Cardiac fibroblast (primary cell): ENCODE measurements around the gene TRIM17.

Experiments
- DNase-seq, 2 donors: peaks; one replicate each; pipeline versions ENCODE4 v3.0.0 to v3.0.0-alpha.2; 2010; ENCODE audit warnings: low read depth in 2 of 2
- H3K4me3 ChIP-seq, 2 donors: replicated peaks in 1 of 2; 1 replicate in 1 of 2; 2 replicates in 1 of 2; pipeline ENCODE4 v1.5.1; 2011; ENCODE audit warnings: low read depth in 2 of 2, low read length in 2 of 2, mild to moderate bottlenecking in 2 of 2, moderate library complexity in 1 of 2
- TF ChIP-seq, protein P1 (sequence below): IDR thresholded peaks from one replicate; pipeline ENCODE4 v1.5.1; 2011; ENCODE audit warnings: low read depth, mild to moderate bottlenecking, low read length, inconsistent platforms

TRIM17 gene

DNA sequence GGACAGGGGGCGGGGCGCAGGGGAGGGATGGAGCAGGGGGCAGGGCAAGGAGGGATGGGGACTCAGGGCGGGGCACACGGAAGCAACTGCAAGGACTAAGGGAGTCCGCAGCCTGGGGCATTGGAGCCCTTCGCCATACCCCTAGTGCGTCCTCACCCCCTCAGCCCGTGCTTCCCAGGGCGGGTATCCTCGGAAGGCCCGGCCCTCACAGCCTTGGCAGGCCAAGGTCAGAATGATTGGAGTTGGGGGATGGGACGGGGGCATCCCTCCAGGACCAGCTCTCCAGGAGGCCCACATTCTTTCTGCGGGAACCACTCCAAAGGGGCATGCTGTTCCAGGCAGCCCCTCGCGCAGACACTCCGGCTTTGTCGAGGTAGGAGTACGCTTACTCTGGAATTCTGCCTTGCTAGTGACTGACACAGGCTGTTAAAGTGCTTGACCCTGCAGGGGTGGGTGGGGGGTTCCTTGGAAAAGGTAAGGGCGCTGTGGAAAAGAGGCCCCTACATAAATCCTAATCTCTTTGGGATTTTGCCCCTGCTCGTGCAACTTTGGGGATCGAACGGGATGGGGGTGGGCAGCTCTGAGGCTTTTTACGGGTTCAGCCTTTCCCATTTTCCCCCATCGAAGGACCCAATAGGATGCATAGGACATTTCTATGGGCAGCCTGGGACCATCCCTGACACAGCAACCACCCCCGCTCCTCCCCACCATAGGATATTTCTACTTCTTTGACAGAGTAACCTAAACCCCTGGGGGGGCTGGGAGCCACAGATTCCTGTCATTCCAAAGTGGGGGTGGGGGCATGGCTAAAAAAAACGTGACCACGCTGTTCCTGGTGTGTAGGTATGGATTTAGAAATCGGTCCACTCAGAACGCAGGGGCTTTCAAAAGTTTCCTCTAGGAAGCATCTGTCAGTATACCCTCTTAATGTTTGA is 9.3 kb downstream of the TRIM17 start:
- H3K4me3 ChIP-seq, result peak overlapping the region; percentile 92 to 93
- DNase-seq, result no peak
- TF ChIP-seq, protein P1, sequence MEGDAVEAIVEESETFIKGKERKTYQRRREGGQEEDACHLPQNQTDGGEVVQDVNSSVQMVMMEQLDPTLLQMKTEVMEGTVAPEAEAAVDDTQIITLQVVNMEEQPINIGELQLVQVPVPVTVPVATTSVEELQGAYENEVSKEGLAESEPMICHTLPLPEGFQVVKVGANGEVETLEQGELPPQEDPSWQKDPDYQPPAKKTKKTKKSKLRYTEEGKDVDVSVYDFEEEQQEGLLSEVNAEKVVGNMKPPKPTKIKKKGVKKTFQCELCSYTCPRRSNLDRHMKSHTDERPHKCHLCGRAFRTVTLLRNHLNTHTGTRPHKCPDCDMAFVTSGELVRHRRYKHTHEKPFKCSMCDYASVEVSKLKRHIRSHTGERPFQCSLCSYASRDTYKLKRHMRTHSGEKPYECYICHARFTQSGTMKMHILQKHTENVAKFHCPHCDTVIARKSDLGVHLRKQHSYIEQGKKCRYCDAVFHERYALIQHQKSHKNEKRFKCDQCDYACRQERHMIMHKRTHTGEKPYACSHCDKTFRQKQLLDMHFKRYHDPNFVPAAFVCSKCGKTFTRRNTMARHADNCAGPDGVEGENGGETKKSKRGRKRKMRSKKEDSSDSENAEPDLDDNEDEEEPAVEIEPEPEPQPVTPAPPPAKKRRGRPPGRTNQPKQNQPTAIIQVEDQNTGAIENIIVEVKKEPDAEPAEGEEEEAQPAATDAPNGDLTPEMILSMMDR, result no peak

DNA sequence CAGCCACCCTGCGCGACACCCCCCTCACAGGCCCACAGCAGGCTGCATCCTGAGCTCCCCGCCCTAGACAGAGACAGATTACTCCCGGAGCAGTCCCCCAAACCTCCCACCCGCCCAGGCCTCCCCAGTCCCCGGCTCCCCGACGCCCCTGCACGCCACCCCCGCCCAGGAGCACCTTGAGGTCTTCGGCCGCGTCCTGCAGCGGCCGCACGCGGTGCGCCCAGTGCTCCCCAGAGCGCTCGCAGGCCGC is 10.8 kb downstream of the TRIM17 start:
- TF ChIP-seq, protein P1, result no peak
- H3K4me3 ChIP-seq, result peak overlapping the region; percentile 92 to 93
- DNase-seq, result no peak

DNA sequence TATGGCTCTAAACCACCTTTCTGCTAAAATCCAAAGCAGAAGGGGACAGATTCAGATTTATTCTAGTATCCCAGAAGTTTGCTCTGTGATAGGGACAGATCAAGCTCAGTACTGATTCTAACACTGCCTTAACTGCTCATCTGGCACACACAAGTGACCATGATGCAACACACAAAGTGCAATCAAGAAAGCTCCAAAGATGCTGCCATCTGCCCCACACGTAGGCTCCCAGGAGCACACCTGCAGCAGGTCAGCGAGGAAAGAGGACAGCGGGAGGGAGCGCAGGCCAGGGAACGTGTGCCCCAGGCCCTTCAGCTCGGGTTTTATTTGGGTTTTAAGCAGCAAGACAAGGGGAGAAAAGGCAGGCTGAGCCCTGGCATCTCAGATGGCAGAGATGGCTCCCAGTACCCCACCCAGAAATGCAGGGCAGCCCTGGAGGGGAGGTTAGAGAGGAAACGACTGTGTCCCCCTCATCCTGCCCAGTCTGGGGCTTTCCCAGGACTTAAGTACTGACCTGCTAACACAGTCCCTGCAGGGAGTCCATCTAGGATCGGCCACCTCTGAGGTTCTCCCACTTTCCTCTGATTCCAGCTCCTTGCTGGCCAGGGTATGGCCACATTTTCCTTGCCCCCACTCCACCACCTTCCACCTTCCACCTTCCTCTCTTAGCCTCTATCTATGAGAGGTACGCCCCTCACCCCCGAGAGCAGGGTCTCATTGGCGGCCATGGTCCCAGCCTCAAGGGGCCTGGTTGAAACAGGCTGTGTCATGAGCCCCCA is 11.3 kb downstream of the TRIM17 start:
- DNase-seq, result peak in 1 of 2 donors; percentile 17
- TF ChIP-seq, protein P1, result no peak
- H3K4me3 ChIP-seq, result peak overlapping the region; percentile 92 to 93

DNA sequence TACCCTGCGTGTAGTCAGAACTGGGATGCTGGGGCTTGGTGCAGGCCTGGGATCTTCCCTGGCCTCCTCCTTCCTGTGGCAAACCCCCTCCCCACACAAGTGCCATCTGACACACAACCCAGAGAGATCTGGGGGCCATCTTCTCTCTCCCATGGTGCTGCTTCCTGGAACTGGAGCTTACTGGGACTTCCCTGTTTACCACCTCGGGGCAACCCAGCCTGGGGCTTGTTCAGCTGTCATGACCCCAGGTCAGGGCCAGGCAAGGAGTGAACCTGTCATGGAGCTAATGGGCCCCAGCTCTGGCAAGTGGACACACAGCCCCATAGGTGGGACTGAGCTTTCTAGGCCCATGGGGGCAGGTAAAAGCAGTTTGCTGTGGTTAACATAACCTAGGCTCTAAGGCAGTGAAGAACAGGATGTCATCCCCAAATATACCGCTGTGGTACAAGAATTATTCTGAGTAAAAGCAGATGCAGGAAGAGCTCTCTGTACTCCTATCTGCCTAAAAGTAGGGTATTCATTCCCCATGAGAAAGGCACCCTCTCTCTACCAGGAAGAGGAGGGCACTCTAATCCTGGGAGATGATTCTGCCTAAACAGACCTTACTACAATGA is 12.4 kb downstream of the TRIM17 start:
- no peak overlapping the region for H3K4me3 ChIP-seq
- DNase-seq, result no peak
- TF ChIP-seq, protein P1, result no peak

DNA sequence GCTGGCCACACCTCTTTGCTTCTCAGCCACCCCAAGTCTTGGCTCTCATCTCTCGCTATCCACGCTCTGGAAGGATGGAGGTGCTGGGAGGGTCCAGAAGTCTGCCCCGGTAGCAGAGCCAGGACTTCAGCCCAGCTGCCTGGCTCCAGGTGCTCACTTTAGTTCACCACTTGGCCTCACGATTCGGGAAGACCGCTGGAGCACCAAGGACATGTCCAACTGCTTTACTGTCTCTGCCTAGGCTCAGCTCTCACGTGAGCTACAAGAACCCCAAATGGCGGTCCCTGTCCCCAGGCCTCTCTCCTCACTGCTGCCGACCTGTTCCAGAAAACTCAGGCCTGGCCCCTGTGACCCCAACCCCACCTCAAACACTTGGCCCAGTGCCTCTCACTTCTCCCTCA is 13.4 kb downstream of the TRIM17 start:
- no peak for DNase-seq
- no peak overlapping the region for H3K4me3 ChIP-seq
- TF ChIP-seq, protein P1, result no peak

DNA sequence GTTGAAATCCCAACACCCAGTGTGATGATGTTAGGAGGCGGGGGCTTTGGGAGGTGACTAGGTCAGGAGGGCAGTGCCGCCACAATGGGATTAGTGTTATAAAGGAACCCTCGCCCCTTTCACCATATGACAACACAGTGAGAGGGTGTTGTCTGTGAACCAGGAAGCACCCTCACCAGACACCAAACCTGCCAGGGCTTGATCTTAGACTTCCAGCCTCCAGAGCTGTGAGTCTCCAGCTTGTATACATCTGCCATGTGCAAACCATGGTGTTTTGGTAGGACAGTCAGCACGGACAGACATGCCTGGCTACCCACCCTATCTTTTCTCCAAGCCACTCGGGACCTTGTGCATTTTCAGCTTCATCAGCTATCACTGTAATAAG is 14.0 kb downstream of the TRIM17 start:
- H3K4me3 ChIP-seq, result no peak overlapping the region
- TF ChIP-seq, protein P1, result no peak
- DNase-seq, result no peak
